NT2/D1 (cell line): ENCODE data around the gene MORC4.

Source experiments
- DNase-seq: peaks from one replicate; pipeline ENCODE4 v3.0.0-alpha.2; 2011; ENCODE audit warnings: low read depth, low spot score
- H3K27me3 ChIP-seq: 2 replicates; pipeline ENCODE4 v1.6.0; 2011; ENCODE audit warnings: mild to moderate bottlenecking; ENCODE audit not compliant: insufficient read length, insufficient read depth
- H3K36me3 ChIP-seq: 2 replicates; pipeline ENCODE4 v1.6.1; 2011; ENCODE audit warnings: mild to moderate bottlenecking, low read length, mixed read lengths; ENCODE audit not compliant: insufficient read depth, insufficient read length
- H3K4me1 ChIP-seq: 2 replicates; pipeline ENCODE4 v1.5.1; 2011; ENCODE audit not compliant: insufficient read depth, insufficient read length
- H3K4me3 ChIP-seq: 2 replicates; pipeline ENCODE4 v1.5.1; 2011; ENCODE audit warnings: low read depth; ENCODE audit not compliant: insufficient read length
- H3K9ac ChIP-seq: 2 replicates; pipeline ENCODE4 v1.6.0; 2011; ENCODE audit warnings: low read depth; ENCODE audit not compliant: insufficient read length
- H3K9me3 ChIP-seq: 2 replicates; pipeline ENCODE4 v1.5.1; 2011; ENCODE audit warnings: mild to moderate bottlenecking, low read length; ENCODE audit not compliant: insufficient read depth
- SUZ12 ChIP-seq: IDR thresholded peaks from 2 replicates; pipeline ENCODE4 v1.6.1; 2011; ENCODE audit not compliant: insufficient read length, insufficient read depth; ENCODE audit errors: extremely low read depth
- YY1 ChIP-seq: IDR thresholded peaks from 2 replicates; pipeline ENCODE4 v1.6.1; 2011; ENCODE audit not compliant: insufficient read length, insufficient read depth
- ZNF274 ChIP-seq: IDR thresholded peaks from 2 replicates; pipeline ENCODE4 v1.6.1; 2011; ENCODE audit warnings: mild to moderate bottlenecking, low read depth, low read length

The MORC4 gene

GRCh38 chrX:106952538-106952937, 47.5 kb downstream of the MORC4 start:
- no peak for DNase-seq
- H3K36me3 ChIP-seq, result peaks cover 34% of the 10 kb centered on the region
- H3K9me3 ChIP-seq, result no peaks in the 10 kb centered on the region
- H3K4me1 ChIP-seq, result no peaks in the 10 kb centered on the region
- no peak overlapping the region for H3K4me3 ChIP-seq
- no peak overlapping the region for H3K9ac ChIP-seq
- no peaks in the 10 kb centered on the region for H3K27me3 ChIP-seq
- TF ChIP-seq ZNF274 (no peak), YY1 (no peak), SUZ12 (no peak)

GRCh38 chrX:106952089-106952488, 47.9 kb downstream of the MORC4 start:
- no peaks in the 10 kb centered on the region for H3K9me3 ChIP-seq
- H3K4me3 ChIP-seq, result no peak overlapping the region
- peaks cover 33% of the 10 kb centered on the region for H3K36me3 ChIP-seq
- H3K9ac ChIP-seq, result no peak overlapping the region
- no peak for DNase-seq
- H3K4me1 ChIP-seq, result no peaks in the 10 kb centered on the region
- no peaks in the 10 kb centered on the region for H3K27me3 ChIP-seq
- TF ChIP-seq YY1 (no peak), SUZ12 (no peak), ZNF274 (no peak)

GRCh38 chrX:106951230-106951629, 48.8 kb downstream of the MORC4 start:
- H3K4me1 ChIP-seq, result no peaks in the 10 kb centered on the region
- no peak for TF ChIP-seq ZNF274
- no peak for TF ChIP-seq YY1
- TF ChIP-seq SUZ12, result no peak

GRCh38 chrX:106950381-106950780, 49.6 kb downstream of the MORC4 start:
- no peak for DNase-seq
- Histone ChIP-seq H3K4me1 (no peaks in the 10 kb centered on the region), H3K27me3 (no peaks in the 10 kb centered on the region), H3K9ac (no peak overlapping the region), H3K36me3 (peaks cover 17% of the 10 kb centered on the region), H3K4me3 (no peak overlapping the region), H3K9me3 (no peaks in the 10 kb centered on the region)
- TF ChIP-seq ZNF274, result no peak
- TF ChIP-seq YY1, result no peak
- TF ChIP-seq SUZ12, result no peak

More at GRCh38 chrX:106951230-106951629, 48.8 kb downstream of the MORC4 start:
- Histone ChIP-seq H3K4me3 (no peak overlapping the region), H3K36me3 (peaks cover 25% of the 10 kb centered on the region), H3K9me3 (no peaks in the 10 kb centered on the region), H3K27me3 (no peaks in the 10 kb centered on the region), H3K9ac (no peak overlapping the region)
- DNase-seq, result no peak

GRCh38 chrX:106949366-106949765, 50.6 kb downstream of the MORC4 start:
- peaks cover 7% of the 10 kb centered on the region for H3K36me3 ChIP-seq
- no peaks in the 10 kb centered on the region for H3K27me3 ChIP-seq
- TF ChIP-seq ZNF274, result no peak
- no peak for TF ChIP-seq SUZ12
- TF ChIP-seq YY1, result no peak
- H3K9ac ChIP-seq, result no peak overlapping the region
- no peak overlapping the region for H3K4me3 ChIP-seq
- no peaks in the 10 kb centered on the region for H3K9me3 ChIP-seq
- DNase-seq, result no peak
- H3K4me1 ChIP-seq, result no peaks in the 10 kb centered on the region

- Histone ChIP-seq H3K27me3 (no peaks in the 10 kb centered on the region), H3K9ac (no peak overlapping the region), H3K4me1 (no peaks in the 10 kb centered on the region), H3K4me3 (no peak overlapping the region), H3K36me3 (peaks cover 3% of the 10 kb centered on the region), H3K9me3 (no peaks in the 10 kb centered on the region)
- TF ChIP-seq ZNF274 (no peak), SUZ12 (no peak)
- DNase-seq, result no peak
Observed at GRCh38 chrX:106948641-106949040, 51.4 kb downstream of the MORC4 start.

- no peak overlapping the region for H3K9ac ChIP-seq
- DNase-seq, result no peak
- no peaks in the 10 kb centered on the region for H3K27me3 ChIP-seq
- no peaks in the 10 kb centered on the region for H3K9me3 ChIP-seq
- H3K4me3 ChIP-seq, result no peak overlapping the region
- TF ChIP-seq YY1, result no peak
- no peak for TF ChIP-seq ZNF274
- no peak for TF ChIP-seq SUZ12
- peaks cover 19% of the 10 kb centered on the region for H3K36me3 ChIP-seq
- no peaks in the 10 kb centered on the region for H3K4me1 ChIP-seq
Observed at GRCh38 chrX:106946464-106946863, 53.5 kb downstream of the MORC4 start.
